Stimulated activated CD4-positive, alpha-beta T cell treated with anti-CD3 and anti-CD28 coated beads, Interleukin-4, amount 100 ng/mL, for 4 hours (primary cell): ENCODE results near the gene TFEB.
A peak's percentile ranks its signal among the peaks of the same experiment; 100 is the strongest.
"Not testable (repeated sequence)": the region's sequence is repeated elsewhere in the genome, so short reads cannot be mapped to it uniquely, and the experiment has no call there.

ENCODE experiments used
- DNase-seq, 2 experiments: peaks; one replicate each; pipeline ENCODE4 v3.0.0-alpha.2; 2020

TFEB gene

DNA sequence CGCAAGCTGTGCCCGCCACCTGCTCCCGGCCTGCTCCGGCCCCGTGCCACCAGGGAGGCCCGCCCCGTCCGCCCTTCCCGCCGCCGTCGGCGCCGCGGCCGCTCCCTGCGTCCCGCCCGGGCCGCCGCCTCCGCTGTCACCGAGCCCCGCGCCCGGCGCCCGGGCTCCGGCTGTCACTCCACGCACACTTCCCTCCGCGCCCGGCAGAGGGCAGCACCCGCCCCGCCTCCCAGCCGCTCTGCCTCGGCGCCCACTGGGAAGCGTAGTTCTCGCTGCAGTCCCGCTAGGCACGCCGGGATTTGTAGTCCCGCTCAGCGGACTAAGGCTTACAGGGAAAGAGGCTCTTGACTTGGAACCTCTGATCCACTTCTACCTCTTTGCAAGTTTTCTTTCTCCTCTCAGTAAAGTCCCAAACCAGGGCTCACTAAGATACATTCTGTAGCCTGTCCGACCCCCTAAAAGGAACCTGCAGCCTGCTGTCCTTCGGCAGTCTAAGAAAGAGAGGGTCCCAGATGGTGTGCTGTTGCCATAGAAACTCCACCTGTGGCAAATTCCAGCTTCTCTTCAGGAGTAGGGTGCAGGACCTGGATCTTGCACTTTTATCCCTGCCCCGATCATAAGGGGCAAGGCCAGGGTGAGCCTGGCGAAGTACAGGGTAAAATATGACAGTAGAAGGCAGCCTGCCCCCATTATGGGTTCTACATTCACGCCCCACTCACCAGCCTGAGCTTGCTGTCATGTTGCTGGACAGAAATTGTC, at the start of gene TFEB:
Gene TFEB, minus strand, starts transcription at position 182 of the 759 bp plus-strand sequence. CDS start 44,395 bp downstream, outside the sequence.
- peak; percentile 91 to 95 for DNase-seq

DNA sequence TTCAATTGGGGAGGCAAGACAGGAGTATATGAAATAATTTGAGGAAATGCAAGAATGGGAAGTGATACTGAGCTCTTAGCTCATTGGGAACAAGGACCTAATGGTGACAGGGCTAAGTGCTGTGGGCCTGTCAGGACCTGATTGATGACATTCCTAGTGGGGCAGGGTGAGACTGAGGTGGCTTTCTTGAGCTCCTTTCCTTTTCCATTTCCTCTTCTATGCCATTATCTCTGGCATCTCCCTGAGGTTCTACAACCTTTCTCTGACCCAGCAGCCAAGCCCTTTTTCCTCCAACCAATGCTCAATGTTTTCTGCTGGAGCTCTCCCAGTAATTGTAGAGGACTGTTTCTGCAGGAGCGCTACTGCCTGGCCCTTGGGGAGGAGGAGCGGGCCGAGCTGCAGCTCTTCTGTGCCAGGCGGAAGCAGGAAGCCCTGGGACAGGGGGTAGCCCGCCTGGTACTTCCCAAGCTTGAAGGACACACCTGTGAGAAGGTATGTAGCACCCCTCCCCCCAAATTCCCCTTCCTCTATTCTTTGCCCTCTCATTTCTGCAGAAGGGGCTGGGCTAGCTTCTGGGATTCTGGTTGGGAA, 49.3 kb upstream of the TFEB start:
- no peak for DNase-seq

DNA sequence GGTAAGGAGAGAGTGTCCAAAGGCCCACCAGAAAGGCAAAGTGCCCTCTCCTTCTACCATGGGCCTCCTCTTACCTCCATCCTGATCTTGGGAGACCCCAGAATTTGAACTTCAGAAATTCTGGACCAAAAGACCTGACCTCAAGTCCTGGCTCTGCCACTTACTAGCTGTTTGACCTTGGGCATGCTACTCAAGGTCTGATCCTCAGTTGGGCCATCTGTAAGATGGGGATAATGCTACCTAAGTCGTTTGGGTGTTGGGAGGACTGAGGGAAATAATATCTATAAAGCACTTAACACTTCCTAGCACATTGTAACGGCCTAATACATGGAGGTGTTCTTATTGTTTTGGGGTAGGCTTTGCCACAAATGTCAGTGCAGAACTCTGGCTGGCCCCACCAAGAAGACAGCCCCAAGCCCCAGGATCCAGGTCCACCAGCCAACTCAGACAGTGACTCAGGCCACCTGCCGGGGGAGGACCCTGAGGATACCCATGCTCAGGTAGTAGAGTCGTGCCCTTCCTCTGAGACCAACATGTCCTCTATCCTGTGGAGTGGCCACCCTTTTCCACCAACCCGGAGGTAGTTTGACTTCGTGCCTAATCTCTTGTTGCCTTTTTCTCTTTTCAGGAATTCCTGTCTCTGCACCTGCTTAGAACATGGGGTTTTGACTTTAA, 47.8 kb upstream of the TFEB start:
- no peak for DNase-seq

DNA sequence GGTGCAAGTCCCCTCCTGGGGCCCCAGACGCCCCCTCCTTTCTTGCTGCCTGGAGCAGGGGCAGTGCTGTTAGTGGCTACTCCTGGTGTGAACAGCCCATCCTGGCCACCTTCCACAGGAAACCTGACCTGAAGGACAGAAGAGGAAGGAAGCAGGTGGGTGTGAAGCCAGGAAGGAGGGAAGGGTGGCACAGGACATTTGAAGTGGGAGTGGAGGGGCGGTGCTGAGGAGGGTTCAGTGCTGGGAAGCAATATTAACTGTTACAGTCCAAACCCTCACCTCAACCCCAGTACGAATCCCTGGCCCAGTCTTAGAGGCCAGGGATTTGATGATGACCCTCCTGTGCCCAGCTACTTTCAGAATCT, 45.9 kb upstream of the TFEB start:
- no peak for DNase-seq

DNA sequence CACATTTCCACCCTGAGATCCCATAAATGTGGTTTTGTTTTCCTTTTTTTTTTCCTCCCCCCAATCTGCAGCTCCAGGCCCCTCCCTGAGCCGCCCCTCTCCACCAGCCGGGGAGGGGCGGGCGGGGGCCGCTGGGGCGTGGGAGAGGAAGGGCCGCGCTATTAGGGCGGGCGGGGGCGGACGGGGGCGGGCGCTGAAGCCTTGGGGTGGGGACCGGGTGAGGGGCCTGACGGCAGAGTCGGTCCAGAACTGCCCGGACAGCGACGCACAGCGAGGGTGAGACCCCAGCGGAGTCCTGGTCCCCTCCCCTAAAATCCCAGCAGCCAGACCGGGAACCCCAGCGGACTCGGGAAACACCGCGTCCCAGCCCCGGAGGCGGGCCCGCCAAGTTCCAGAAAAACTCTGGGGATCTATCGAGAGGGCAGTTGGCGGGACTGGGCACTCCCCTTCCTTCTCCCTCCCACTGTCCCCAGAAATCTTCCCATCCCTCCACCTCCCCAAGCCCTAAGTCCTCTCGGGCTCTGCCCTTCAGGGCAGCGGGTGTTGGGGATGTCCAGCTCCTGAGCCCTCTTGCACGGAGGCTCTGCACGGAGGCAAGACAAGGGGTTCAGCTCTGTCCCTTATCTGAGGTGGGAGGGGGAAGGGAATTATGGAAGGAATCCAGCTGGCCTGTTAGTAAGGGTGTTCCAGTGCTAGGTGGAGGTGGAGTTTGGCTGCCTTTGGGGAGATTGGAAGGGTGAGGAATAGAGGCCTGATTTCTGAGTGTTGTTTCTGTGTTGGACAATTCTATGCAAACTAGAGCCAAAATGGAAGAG, 45.4 kb upstream of the TFEB start, which contains the start of gene PRICKLE4:
Gene PRICKLE4, plus strand, starts transcription at position 232 of the 815 bp plus-strand sequence. CDS start 2,692 bp downstream, outside the sequence.
- no peak for DNase-seq

DNA sequence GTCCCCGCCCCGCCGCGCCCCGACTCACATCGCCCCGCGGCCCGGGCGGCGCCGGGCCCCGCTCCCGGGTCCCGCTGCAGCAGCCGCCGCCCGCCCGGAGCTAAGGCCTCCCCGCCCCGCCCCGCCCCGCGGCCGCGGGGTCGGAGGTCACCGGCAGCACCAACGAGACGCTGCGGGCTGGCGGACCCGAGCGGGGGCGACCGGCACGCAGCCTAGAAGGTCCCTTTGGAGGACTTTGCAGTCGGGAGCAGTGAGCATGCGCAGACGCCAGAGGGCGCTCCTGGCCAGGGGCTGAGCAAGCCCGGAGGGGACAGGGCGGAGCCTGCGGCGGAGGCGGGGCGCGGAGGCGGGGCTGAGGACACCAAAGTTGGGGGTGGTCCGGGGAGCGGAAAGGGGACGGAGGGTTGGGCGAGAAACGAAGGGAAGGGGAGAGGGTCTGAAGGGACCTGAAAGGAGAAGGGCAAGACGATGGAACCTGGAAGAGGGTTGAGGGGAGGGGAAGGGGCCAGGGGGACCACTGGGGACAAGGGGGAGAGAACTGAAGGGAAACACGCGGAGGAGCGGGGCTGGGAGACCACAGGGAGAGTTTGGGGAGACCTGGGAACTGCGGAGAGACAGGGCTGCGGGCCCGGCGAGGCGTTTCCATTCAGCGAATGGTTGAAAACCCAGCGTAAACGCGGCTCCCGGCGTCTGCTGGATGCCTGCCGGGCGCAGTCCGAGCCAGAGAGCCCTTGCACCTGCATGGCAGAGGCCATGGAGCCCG, 44.6 kb upstream of the TFEB start, which contains the start of gene FRS3:
Gene FRS3, minus strand, starts transcription at position 113 of the 763 bp plus-strand sequence. CDS start 2,913 bp downstream, outside the sequence.
- peak; percentile 98 to 100 for DNase-seq

DNA sequence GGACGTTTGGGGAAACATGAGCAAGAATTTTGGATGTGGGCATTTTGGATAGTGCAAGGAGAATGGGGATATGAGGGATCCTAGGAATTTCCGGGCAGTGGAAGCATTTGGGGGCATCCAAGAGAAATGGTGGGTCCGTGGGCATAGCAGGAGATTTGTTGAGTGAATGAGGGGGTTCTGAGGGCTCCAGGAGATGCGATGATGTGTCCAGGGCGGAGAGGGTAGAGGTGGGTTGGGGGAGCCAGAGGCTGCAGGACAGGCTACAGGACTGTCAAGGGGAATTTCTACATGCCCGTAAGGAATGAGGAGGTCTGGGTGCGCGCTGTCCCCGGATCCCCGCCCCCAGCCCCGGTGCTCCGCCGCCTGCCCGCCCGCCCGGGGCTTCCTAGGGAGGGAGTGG, 43.9 kb upstream of the TFEB start:
- DNase-seq: no peak

DNA sequence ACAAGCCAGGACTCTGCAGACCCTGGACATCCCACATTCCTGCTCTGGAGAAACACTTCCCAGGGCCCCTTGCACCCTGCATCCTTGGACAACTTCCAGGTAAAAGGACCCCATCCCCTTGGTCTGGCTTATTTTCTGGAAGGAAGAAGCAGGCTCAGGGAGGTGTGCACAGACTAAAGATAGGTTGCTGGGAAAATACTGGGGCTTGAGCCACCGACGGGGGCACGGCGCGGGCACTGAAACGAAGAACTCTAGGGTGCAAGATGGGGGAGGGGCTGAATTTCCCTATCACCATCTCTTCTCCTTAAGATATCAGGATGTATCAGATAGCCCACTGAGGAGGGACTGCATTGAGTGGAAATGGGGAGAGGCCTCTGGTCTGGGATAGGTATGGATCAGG, 43.5 kb upstream of the TFEB start:
- no peak for DNase-seq

DNA sequence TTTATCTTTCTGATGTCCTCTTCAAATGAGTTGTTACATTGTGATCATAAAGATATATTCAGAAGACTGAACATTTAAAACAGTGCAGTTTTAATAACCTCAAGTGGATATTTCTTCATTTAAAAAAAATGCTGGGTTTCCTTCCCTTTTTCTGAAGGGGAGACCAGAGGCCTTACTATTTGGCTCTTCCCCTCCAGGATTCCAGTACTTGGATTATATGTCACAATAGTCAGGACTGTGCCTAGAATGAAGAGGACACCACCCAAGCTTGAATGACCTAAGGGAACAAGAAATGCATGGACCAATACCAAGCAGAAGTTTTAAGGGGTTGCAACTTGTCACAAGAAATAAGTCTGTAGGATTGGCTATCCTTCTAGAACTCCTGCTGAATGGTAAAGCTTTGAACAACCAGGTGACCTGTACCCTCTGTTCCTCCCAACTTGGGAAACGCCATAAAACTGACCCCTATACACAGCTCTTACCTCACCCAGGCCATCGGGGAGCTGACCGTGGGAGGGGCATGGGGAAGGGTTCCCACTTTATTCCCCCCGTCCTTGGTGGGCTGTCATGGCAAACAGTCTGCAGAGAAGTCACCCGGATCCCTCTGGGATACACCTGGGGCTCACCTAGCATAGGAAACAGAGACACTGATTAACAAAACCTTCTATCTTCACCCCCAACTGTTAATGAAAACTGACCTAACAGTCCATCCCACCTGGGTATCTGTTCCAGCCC, 42.3 kb upstream of the TFEB start:
- DNase-seq: no peak

DNA sequence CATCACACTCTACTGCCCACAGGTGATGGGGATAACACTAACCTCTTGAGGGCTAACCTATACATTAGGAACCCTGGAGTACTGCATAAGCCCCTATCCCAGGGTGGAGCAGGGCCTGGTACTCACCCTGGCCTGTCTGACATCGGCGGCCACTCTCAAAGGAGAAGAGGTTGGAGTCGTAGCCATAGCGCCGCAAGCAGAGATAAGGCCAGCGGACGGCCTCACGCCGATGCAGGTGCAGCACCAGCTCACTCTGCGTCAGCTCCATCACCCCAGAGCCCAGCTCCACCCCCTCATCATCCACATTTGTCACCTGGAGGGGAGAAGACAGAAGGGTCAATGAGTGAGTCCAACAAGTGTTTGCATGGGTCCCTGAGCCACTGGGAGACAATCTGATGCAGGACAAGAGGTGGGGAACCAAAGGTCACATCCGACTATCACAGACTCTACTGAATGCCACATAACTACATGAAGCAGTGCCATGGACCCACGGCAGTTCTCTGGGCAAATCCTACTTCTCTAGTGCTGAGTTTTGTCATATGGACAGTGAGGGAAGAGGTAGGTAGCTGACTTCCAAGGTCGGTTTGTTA, 40.0 kb upstream of the TFEB start:
- no peak for DNase-seq

DNA sequence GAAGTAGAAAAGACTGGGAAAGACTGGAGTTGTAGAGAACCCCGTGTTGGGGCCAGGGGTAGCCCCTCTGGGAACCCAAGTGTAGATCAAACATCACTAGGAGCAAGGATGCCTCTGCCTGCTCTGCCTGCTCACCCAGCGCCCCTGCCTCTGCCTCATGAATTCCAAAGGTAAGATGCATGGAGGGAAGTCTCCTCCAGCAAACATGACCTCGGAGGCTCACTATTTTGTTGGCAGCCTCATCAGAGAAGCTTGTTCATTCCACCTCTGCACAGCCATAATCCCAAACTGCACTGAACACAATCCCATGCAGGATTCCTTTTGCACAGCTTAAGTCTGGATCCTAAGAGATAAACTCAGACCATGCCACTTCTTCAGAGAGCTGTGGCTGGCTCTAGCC, 39.4 kb upstream of the TFEB start:
- DNase-seq: no peak

DNA sequence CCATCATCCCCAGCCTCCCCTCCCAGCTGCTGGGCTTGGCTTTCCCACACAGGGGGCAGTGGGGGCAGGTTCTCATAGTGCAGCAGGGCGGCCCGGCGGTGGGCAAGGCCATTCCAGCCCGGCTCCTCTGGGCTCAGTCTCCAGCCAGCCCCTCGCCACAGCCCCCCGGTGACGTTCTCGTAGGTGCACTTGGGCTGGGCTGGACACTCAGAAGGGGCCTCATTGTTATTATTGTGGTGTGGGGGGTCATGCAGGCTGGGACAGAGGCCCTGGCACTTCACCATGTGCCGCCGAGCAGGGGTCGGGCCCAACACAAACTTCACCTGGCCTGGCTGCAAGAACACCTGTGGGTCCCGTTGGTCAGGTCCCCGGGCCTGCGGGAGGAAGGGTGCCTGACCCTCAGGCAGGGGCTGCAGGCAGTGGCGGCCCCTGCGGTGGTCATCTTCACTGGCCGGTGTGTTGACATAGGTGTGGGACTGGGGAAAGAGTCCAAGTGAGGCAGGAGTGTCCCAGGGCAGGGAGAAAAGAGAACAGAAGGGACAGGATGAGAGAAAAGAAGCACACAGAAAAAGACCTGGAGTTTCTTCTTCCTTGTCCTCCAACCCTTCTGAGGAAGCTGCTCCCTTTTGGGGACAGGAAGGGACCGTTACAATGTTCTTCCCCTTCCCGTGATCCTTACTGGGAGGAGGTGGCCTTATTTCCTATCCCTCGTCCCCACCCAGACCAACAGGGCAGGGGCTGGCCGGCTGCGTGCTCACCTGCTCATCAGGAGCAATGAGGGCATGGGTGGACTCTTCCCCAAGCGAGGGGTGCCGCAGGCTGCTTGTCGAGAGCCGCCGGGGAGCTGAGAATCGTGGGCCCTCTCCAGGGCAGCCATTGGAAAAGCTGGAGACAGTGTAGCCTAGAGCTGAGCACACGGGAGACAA, 35.9 kb upstream of the TFEB start:
- no peak for DNase-seq

DNA sequence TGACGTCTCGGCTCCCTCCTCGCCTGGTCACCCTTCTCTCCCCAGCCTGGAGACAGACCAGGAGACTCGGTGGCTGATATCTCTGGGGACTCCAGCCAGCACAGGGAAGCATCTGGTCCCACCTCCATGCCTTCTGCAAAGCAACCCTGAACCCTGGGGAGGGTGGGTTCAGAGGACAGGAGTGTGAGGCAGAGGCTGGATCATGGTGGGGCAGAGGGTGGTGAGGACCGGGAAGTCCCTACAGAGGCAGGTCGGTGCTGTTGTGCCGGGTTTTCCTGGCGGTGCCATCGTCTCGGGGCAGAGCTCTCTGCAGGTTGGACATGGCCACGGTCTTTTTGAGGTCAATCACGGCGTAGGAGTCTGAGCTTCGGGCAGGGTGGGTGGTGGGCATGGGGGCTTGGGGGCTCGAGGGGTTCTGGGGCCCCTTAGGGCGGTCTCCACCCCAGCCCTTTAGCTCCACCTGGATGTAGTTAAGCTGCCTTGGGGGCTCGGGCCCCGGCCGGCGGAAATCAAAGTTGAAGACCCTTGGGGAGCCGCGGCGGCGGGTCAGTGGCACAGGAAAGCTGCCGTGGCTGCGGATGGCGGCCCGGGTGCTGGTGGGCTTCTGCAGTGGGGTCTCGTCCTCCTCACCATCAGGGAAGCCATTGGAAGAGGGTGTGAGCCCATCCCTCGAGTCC, 35.1 kb upstream of the TFEB start:
- no peak for DNase-seq

DNA sequence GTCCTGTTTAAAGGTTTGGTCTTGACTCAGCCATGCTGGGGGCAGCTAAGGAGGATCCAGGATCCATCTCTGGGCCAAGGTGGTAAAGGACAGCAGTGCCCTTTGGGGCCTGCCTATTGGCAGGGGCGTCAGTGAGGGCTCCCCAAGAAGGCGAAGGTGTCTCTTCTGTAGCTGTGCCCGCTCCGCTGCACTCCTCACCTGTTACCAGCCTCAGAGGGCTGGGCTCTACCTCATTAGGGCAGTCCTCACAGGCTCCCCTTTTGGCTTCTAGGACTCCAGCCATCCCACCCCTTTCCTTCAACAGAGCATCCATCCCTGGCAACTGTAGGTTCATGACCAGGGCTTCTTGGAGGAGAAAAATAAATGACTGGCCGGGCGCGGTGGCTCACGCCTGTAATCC, 34.0 kb upstream of the TFEB start:
- DNase-seq: no peak

DNA sequence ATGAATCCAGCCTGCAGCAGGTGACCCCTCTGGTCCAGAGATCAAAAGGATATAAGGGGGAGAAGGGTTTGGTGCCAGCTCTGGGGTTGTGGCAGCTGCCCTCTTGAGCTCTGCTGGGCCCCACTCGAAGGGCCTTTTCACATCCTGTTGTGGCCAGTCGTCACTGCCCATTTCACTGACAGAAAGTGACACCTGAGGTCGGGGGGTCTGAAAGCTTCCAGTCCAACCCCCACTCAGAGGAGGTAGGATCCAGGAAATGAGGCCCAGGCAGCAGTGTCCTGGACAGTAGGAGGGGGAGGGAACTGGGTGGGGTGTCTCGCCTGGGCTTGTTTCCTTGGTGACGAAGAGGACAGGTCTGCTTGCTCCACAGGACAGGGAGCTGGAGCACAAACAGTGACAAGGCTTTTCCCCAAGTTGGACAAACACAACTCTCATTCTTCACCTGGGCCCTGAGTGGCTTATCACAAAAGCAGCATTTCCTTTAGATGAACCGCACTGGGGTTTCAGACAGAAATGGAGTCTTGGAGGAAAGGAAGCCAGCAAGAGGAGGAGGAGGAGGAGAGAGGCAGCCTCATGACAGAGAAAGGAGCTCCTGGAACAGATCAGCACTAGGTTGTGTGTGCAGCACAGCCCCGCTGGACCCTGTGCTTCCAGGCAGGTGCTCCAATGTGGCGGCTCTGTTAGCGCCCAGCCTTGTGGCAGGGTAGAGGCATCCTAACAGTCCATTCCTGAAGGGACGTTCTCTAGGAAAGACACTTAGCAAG, 33.3 kb upstream of the TFEB start:
- DNase-seq: no peak

DNA sequence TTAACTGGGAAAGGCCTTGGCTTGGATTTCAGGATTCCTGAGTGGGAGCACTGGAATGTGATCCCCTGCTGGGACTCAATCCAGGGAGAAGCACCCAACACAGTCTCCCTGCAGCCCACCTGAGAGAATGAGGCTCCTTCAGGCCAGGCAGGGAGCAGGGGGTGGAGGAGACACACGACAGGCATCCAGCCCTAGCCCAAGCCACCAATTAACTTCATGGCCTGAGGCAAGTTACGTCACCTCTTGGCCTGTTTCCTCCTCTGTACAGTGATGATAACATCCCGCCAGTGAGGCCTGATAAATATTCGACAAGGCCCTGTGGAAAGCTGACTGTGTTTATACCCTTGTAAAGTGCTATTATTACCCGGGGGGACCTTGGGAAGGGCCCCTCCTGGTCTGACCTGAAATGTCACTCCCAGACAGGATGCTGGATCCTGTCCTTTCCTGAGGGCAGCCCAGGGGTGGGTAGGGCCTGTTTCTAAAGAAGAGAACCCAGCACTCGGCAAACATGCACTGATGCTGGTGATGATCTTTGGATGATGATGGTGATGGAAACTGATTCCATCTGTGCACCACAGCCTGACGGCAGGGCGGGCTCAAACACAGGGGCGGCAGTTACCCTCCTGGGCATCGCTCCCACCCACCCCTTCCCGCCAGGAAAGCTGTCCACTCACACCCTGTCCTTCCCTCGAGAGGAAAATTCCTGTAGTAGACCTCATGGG, 31.9 kb upstream of the TFEB start:
- no peak for DNase-seq

DNA sequence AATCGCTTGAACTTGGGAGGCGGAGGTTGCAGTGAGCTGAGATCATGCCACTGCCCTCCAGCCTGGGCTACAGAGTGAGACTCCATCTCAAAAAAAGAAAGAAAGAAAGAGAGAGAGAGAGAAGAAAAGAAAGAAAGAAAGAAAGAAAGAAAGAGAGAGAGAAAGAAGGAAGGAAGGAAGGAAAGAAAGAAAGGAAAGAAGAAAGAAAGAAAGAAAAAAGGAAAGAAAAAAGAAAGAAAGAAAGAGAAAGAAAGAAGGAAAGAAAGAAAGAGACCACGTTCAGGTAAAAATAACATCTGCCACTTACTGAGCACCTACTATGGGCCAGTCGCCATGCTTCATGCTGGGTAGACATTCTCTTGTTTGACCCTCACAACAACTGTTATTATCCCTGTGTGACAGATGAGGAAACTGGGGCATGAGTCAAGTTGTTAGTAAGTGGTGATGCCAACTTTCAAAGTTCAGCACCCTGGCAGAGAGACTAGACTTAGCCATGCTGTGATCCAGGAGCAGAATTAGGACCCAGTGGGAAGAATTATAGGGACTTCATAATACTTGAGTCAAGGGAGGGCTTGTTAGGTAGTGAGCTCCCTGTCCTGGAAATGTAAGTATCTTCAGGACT, 30.7 kb upstream of the TFEB start:
- not testable (repeated sequence) for DNase-seq
